ENCODE data around the gene MCCD1.

The MCCD1 gene

GRCh38 chr6:31493875-31494694 is 34.7 kb upstream of the MCCD1 start (continued):
- TF ChIP-seq GLI2 (tag by site-specific recombination; IDR thresholded peaks at IDR 0.05; ENCODE audit: borderline replicate concordance, low read depth) (no peak), ZNF335 (tag by site-specific recombination; conservative IDR thresholded peaks at IDR 0.05) (no peak; the same call in none of the 2 replicates), PATZ1 (tag by site-specific recombination; IDR thresholded peaks at IDR 0.05) (peak; percentile 79), YY2 (tag by site-specific recombination; IDR thresholded peaks at IDR 0.05) (no peak), TRIM28 (IDR thresholded peaks at IDR 0.05; ENCODE audit: borderline replicate concordance, low read length) (no peak), ZNF514 (tag by site-specific recombination; IDR thresholded peaks at IDR 0.05) (no peak), ELK4 (IDR thresholded peaks at IDR 0.05; ENCODE audit: borderline replicate concordance, low read depth, low read length) (no peak), ZNF24 (tag by site-specific recombination; IDR thresholded peaks at IDR 0.05) (no peak), ZNF837 (tag by site-specific recombination; IDR thresholded peaks at IDR 0.05) (no peak), ZNF843 (tag by site-specific recombination; IDR thresholded peaks at IDR 0.05) (no peak), ZNF266 (tag by site-specific recombination; IDR thresholded peaks at IDR 0.05; ENCODE audit: low read depth) (no peak), ZNF112 (tag by site-specific recombination; IDR thresholded peaks at IDR 0.05) (no peak), ZBTB44 (tag by site-specific recombination; IDR thresholded peaks at IDR 0.05) (0 out of 2 replicates have a peak, but pooled peaks have one; percentile 24), ZNF76 (tag by site-specific recombination; IDR thresholded peaks at IDR 0.05; ENCODE audit: borderline replicate concordance, low read depth) (peak; percentile 72), ZNF274 (IDR thresholded peaks at IDR 0.05; ENCODE audit: low read length) (no peak), ZNF274 (tag by site-specific recombination; IDR thresholded peaks at IDR 0.05; ENCODE audit: borderline replicate concordance) (no peak), ZNF248 (tag by site-specific recombination; IDR thresholded peaks at IDR 0.05) (no peak), PRDM6 (tag by site-specific recombination; IDR thresholded peaks at IDR 0.05) (no peak), EGR2 (tag by site-specific recombination; IDR thresholded peaks at IDR 0.05; ENCODE audit: low read depth) (peak; percentile 47; the same call in 1 of the 2 replicates), KLF8 (tag by site-specific recombination; IDR thresholded peaks at IDR 0.05) (peak; percentile 63), ZNF488 (tag by site-specific recombination; IDR thresholded peaks at IDR 0.05) (no peak), ZNF324 (tag by site-specific recombination; IDR thresholded peaks at IDR 0.05) (peak; percentile 67; the same call in 1 of the 2 replicates), ZNF830 (tag by site-specific recombination; IDR thresholded peaks at IDR 0.05; ENCODE audit: low read depth) (no peak), ZFP41 (tag by site-specific recombination; IDR thresholded peaks at IDR 0.05; ENCODE audit: borderline replicate concordance) (no peak), ZNF585B (tag by site-specific recombination; IDR thresholded peaks at IDR 0.05) (no peak), ZNF704 (tag by site-specific recombination; IDR thresholded peaks at IDR 0.05) (no peak), ZFP37 (tag by site-specific recombination; IDR thresholded peaks at IDR 0.05) (no peak), MEIS1 (CRISPR knock-in tag; IDR thresholded peaks at IDR 0.05; ENCODE audit: borderline replicate concordance) (no peak), INSM2 (tag by site-specific recombination; IDR thresholded peaks at IDR 0.05) (no peak), ZSCAN16 (tag by site-specific recombination; IDR thresholded peaks at IDR 0.05) (no peak)
